H1 (cell line): Measurements from ENCODE around the gene TCF25. TPM values are rescaled to one million over a fixed set of nuclear protein-coding genes. Genes with fewer than 3 reads are reported as not detected.

Experiments
- CTCF ChIA-PET: fragments of 300-600 bp; sonication (Branson Sonifier 250); formaldehyde crosslinking; loops from one replicate; lab custom pipeline; 2021; ENCODE audit not compliant: partially characterized antibody; lab: Charles Lee
- POLR2A ChIA-PET: fragments of 300-600 bp; sonication (Branson Sonifier 250); formaldehyde crosslinking; loops from one replicate; lab custom pipeline; 2021; ENCODE audit warnings: inconsistent platforms; ENCODE audit not compliant: partially characterized antibody; lab: Charles Lee
- DNase-seq, 2 experiments: peaks; one replicate each; pipeline versions ENCODE4 v3.0.0 to v3.0.0-alpha.2; 2010 to 2022; ENCODE audit warnings: low spot score in 2 of 2, low read depth in 1 of 2, mixed read lengths in 1 of 2
- FAIRE-seq: peaks from 2 replicates; lab custom pipeline; 2011; peaks lifted over from hg19 to GRCh38; lab: Jason Lieb, UNC
- H2AFZ ChIP-seq: 2 replicates; pipeline ENCODE4 v1.8.1; 2012; ENCODE audit warnings: low read length, inconsistent platforms
- H2AK5ac ChIP-seq: 2 replicates; pipeline ENCODE4 v1.6.1; 2013; ENCODE audit warnings: low read depth, low read length
- H2BK120ac ChIP-seq: replicated peaks from 2 replicates; pipeline ENCODE3; 2013; ENCODE audit warnings: low read depth, low read length, inconsistent platforms
- H2BK12ac ChIP-seq: 2 replicates; pipeline ENCODE4 v1.6.1; 2013; ENCODE audit warnings: low read depth, low read length
- H2BK15ac ChIP-seq: 2 replicates; pipeline ENCODE4 v1.6.1; 2013; ENCODE audit warnings: low read length
- H2BK20ac ChIP-seq: 2 replicates; pipeline ENCODE4 v1.6.1; 2013; ENCODE audit warnings: low read length
- H2BK5ac ChIP-seq: 2 replicates; pipeline ENCODE4 v1.6.1; 2013; ENCODE audit warnings: low read depth, low read length
- H3K14ac ChIP-seq: 2 replicates; pipeline ENCODE4 v1.6.1; 2013; ENCODE audit warnings: inconsistent platforms; ENCODE audit not compliant: insufficient read length
- H3K18ac ChIP-seq: 2 replicates; pipeline ENCODE4 v1.6.1; 2013; ENCODE audit warnings: low read length; ENCODE audit errors: extremely low read depth
- H3K23ac ChIP-seq: 2 replicates; pipeline ENCODE4 v1.6.1; 2013; ENCODE audit warnings: inconsistent platforms; ENCODE audit not compliant: insufficient read length
- H3K23me2 ChIP-seq: 2 replicates; pipeline ENCODE4 v1.6.1; 2013; ENCODE audit warnings: low read depth, low read length
- H3K27ac ChIP-seq: 2 replicates; pipeline ENCODE4 v1.6.1; 2011; ENCODE audit warnings: low read depth, low read length, inconsistent platforms
- H3K27me3 ChIP-seq, 4 experiments: replicated peaks in 1 of 4; 1 replicate in 1 of 4; 2 replicates in 3 of 4; pipeline versions ENCODE4 v1.6.1 to v1.8.1; 2011 to 2013; ENCODE audit warnings: low read length in 3 of 4, mild to moderate bottlenecking in 3 of 4, inconsistent platforms in 2 of 4, mixed read lengths in 2 of 4, moderate library complexity in 1 of 4; ENCODE audit not compliant: control insufficient read depth in 3 of 4, insufficient read depth in 3 of 4; ENCODE audit errors: extremely low read depth in 1 of 4
- H3K36me3 ChIP-seq, 4 experiments: 2 replicates each; pipeline versions ENCODE4 v1.6.1 to v1.8.1; 2011 to 2013; ENCODE audit warnings: mild to moderate bottlenecking in 4 of 4, low read length in 3 of 4, moderate library complexity in 2 of 4, control low read depth in 1 of 4, inconsistent platforms in 1 of 4; ENCODE audit not compliant: insufficient read depth in 4 of 4, control insufficient read depth in 2 of 4
- H3K4ac ChIP-seq: replicated peaks from 2 replicates; pipeline ENCODE3; 2013; ENCODE audit warnings: low read length, low read depth, mixed read lengths, inconsistent platforms; ENCODE audit not compliant: insufficient read length
- H3K4me1 ChIP-seq, 4 experiments: replicated peaks in 1 of 4; 1 replicate in 1 of 4; 2 replicates in 3 of 4; pipeline versions ENCODE4 v1.6.1 to v1.8.1; 2011 to 2013; ENCODE audit warnings: low read length in 3 of 4, inconsistent platforms in 2 of 4, mixed read lengths in 1 of 4; ENCODE audit not compliant: insufficient read depth in 4 of 4, control insufficient read depth in 3 of 4
- H3K4me2 ChIP-seq, 2 experiments: 2 replicates each; pipeline versions ENCODE4 v1.6.1 to v1.8.1; 2011 to 2013; ENCODE audit warnings: low read depth in 2 of 2, low read length in 2 of 2, control low read depth in 1 of 2, inconsistent platforms in 1 of 2, mild to moderate bottlenecking in 1 of 2; ENCODE audit not compliant: insufficient read depth in 1 of 2
- H3K4me3 ChIP-seq, 4 experiments: fragments of 200-600, 300-600 bp in 1 of 4; sonication (generic), shearing (Covaris generic), sonication (Bioruptor Twin) in 1 of 4; 2 replicates each; pipeline versions ENCODE4 v1.5.1 to v1.8.1; 2011 to 2016; ENCODE audit warnings: low read length in 4 of 4, low read depth in 3 of 4, control low read depth in 2 of 4, inconsistent platforms in 2 of 4, mild to moderate bottlenecking in 2 of 4, mixed read lengths in 1 of 4, moderate library complexity in 1 of 4; ENCODE audit not compliant: insufficient read depth in 2 of 4; ENCODE audit errors: extremely low read depth in 1 of 4
- H3K56ac ChIP-seq: replicated peaks from 2 replicates; pipeline ENCODE3; 2013; ENCODE audit warnings: low read depth, mild to moderate bottlenecking, mixed read lengths, low read length, inconsistent platforms; ENCODE audit not compliant: insufficient read length
- H3K79me1 ChIP-seq: 2 replicates; pipeline ENCODE4 v1.6.1; 2013; ENCODE audit warnings: low read depth, low read length, control low read depth
- H3K79me2 ChIP-seq, 2 experiments: 2 replicates each; pipeline versions ENCODE4 v1.6.1 to v1.8.1; 2012 to 2013; ENCODE audit warnings: low read length in 2 of 2, mild to moderate bottlenecking in 2 of 2, inconsistent platforms in 1 of 2; ENCODE audit not compliant: insufficient read depth in 2 of 2, control insufficient read depth in 1 of 2
- H3K9ac ChIP-seq, 4 experiments: replicated peaks in 1 of 4; 1 replicate in 1 of 4; 2 replicates in 3 of 4; pipeline versions ENCODE4 v1.6.1 to v1.8.1; 2011 to 2013; ENCODE audit warnings: low read depth in 3 of 4, low read length in 3 of 4, control low read depth in 2 of 4, mild to moderate bottlenecking in 2 of 4, moderate library complexity in 2 of 4, inconsistent platforms in 1 of 4; ENCODE audit errors: extremely low read depth in 1 of 4
- H3K9me3 ChIP-seq, 2 experiments: 2 replicates each; pipeline versions ENCODE4 v1.6.1 to v1.8.1; 2012 to 2013; ENCODE audit warnings: mild to moderate bottlenecking in 2 of 2, moderate library complexity in 2 of 2, control low read depth in 1 of 2, inconsistent platforms in 1 of 2, low read depth in 1 of 2, low read length in 1 of 2, mixed read lengths in 1 of 2; ENCODE audit not compliant: insufficient read depth in 2 of 2
- H4K20me1 ChIP-seq, 2 experiments: replicated peaks in 1 of 2; 2 replicates each; pipeline versions ENCODE3 to v1.8.1; 2011 to 2013; ENCODE audit warnings: inconsistent platforms in 2 of 2, low read length in 2 of 2, mild to moderate bottlenecking in 1 of 2; ENCODE audit not compliant: insufficient read depth in 2 of 2, control insufficient read depth in 1 of 2
- H4K5ac ChIP-seq: 2 replicates; pipeline ENCODE4 v1.6.1; 2013; ENCODE audit warnings: low read length, low read depth, mixed read lengths, inconsistent platforms; ENCODE audit not compliant: insufficient read length
- H4K8ac ChIP-seq: 2 replicates; pipeline ENCODE4 v1.8.0; 2013; ENCODE audit warnings: mild to moderate bottlenecking, moderate library complexity, low read length, inconsistent platforms; ENCODE audit not compliant: insufficient read depth; ENCODE audit errors: extremely low read depth
- H4K91ac ChIP-seq: replicated peaks from 2 replicates; pipeline ENCODE3; 2013; ENCODE audit warnings: low read length, mixed read lengths, inconsistent platforms; ENCODE audit not compliant: insufficient read length
- BACH1 ChIP-seq: IDR thresholded peaks from 2 replicates; pipeline ENCODE4 v1.6.1; 2012; ENCODE audit warnings: low read length, improper control_type of control experiment
- E2F6 ChIP-seq: IDR thresholded peaks from 2 replicates; pipeline ENCODE4 v1.6.1; 2012; ENCODE audit warnings: inconsistent platforms
- HDAC2 ChIP-seq, 2 experiments: fragments of 300-600 bp in 1 of 2; sonication (generic) in 1 of 2; IDR thresholded peaks; 2 replicates each; pipeline ENCODE4 v1.6.1; 2011 to 2012; ENCODE audit warnings: low read depth in 2 of 2, low read length in 2 of 2, mild to moderate bottlenecking in 2 of 2, moderate library complexity in 2 of 2, borderline replicate concordance in 1 of 2, inconsistent platforms in 1 of 2
- KDM4A ChIP-seq: IDR thresholded peaks from one replicate; pipeline ENCODE4 v1.7.1; 2012; ENCODE audit warnings: low read depth, mild to moderate bottlenecking, moderate library complexity, low read length, inconsistent platforms; ENCODE audit not compliant: severe bottlenecking
- PHF8 ChIP-seq: fragments of 200-600 bp; sonication (generic); conservative IDR thresholded peaks from 2 replicates; pipeline ENCODE4 v1.7.1; 2012; ENCODE audit warnings: low read depth, mild to moderate bottlenecking, inconsistent platforms, low read length, moderate library complexity
- RAD21 ChIP-seq, 2 experiments: IDR thresholded peaks in 1 of 2; conservative IDR thresholded peaks in 1 of 2; 2 replicates each; pipeline ENCODE4 v1.6.1; 2011; ENCODE audit warnings: low read depth in 2 of 2, low read length in 2 of 2, improper control_type of control experiment in 1 of 2, inconsistent platforms in 1 of 2, mild to moderate bottlenecking in 1 of 2, moderate library complexity in 1 of 2
- RFX5 ChIP-seq: IDR thresholded peaks from 2 replicates; pipeline ENCODE4 v1.6.1; 2011; ENCODE audit warnings: low read depth, low read length, improper control_type of control experiment, borderline replicate concordance
- RNF2 ChIP-seq: fragments of 200-900, 300-1000 bp; sonication (generic); IDR thresholded peaks from 2 replicates; pipeline ENCODE4 v1.7.1; 2016; ENCODE audit warnings: borderline replicate concordance, low read depth, mild to moderate bottlenecking, antibody characterized with exemption, low read length; ENCODE audit not compliant: poor library complexity, severe bottlenecking; ENCODE audit errors: missing control alignments
- ZNF274 ChIP-seq: IDR thresholded peaks from 2 replicates; pipeline ENCODE4 v1.7.0; 2012; ENCODE audit warnings: low read length, borderline replicate concordance; ENCODE audit errors: extremely low read depth
- WGBS, 2 experiments: shearing (Covaris generic) in 1 of 2; methylation state at CpG; one replicate each; pipeline versions ENCODE4 v1.1.6 to v1.1.7; 2013 to 2015; ENCODE audit warnings: low lambda C conversion rate in 2 of 2, mixed read lengths in 2 of 2, inconsistent platforms in 1 of 2, low coverage in 1 of 2, missing lambda C conversion rate in 1 of 2; ENCODE audit not compliant: insufficient replicate concordance in 2 of 2, insufficient coverage in 1 of 2, insufficient read length in 1 of 2; ENCODE audit errors: extremely low coverage in 1 of 2, missing lambda C conversion rate in 1 of 2; 5-methylcytosine and 5-hydroxymethylcytosine counted together
- polyA plus RNA-seq, 7 experiments: library from polyadenylated mRNA; depleted of rRNA in 3 of 7; stranded (reverse) in 5 of 7; unstranded in 2 of 7; fragments of >200 nt in 5 of 7; fragments of 200-250 nt in 2 of 7; gene quantifications; 1 replicate in 5 of 7; 2 replicates in 1 of 7; 4 replicates in 1 of 7; pipeline versions ENCODE4 v1.2.1 to v1.2.3, GENCODE V29; 2011 to 2013; ENCODE audit warnings: missing spikeins in 2 of 7, mixed read lengths in 2 of 7
- total RNA-seq: library from RNA; stranded (reverse); fragmentation: NEBNext Ultra II Directional; extraction: Animal tissue kit (Norgen Biotek cat#: 25700); gene quantifications from 2 replicates; pipeline ENCODE4 v1.2.1, GENCODE V29; 2021

TCF25 gene
- total and polyA plus RNA-seq, 2 of the 8 experiments (the other 6 are each of a cell fraction or from before 2014, with no cell fraction given) = 78.1 to 102 TPM

DNA sequence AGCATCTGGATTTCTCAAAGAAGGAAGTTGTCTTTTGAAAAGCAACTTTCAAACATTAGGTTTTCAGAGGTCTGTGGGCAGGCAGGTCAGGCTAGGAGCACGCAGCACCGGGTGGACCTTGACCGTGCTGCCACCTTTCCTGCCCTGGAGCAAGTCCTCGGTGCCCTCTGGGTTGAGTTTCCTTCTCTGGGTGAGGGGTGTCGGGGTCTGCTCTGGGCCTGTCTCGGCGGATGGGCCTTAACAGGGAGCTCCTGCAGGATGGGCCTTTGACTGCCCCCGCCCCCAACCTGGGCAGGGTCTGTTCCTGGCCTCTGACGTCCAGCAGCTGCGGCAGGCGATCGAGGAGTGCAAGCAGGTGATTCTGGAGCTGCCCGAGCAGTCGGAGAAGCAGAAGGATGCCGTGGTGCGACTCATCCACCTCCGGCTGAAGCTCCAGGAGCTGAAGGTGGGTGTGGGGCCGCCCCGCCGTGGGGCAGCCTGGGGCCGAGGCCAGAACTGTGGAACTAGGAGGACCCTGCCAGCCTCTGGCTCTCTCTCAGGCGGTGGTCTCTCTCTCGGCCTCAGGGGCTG lies 83.9 kb downstream of the TCF25 start:
- no peak overlapping the region for H4K91ac ChIP-seq
- H4K8ac ChIP-seq = no peak overlapping the region
- TF ChIP-seq RNF2 (no peak), KDM4A (no peak), BACH1 (no peak), E2F6 (no peak), HDAC2 (IDR thresholded peaks at IDR 0.05; ENCODE audit: borderline replicate concordance in 1 of 2, low read depth in 2 of 2, low read length in 2 of 2) (no peak), ZNF274 (no peak), RFX5 (no peak), PHF8 (no peak), RAD21 (IDR thresholded peaks at IDR 0.05 in 1 of 2, conservative IDR thresholded peaks at IDR 0.05 in 1 of 2; ENCODE audit: low read depth in 2 of 2, low read length in 2 of 2) (no peak)
- H4K20me1 ChIP-seq = peaks cover 6 to 7% of the 10 kb centered on the region in 2 experiments
- no peaks in the 10 kb centered on the region for H3K79me2 ChIP-seq
- FAIRE-seq (no peak), DNase-seq (no peak)
- H2BK12ac ChIP-seq = no peak overlapping the region
- H3K4me3 ChIP-seq = no peak overlapping the region
- no peaks in the 10 kb centered on the region for H3K9me3 ChIP-seq
- H2BK5ac ChIP-seq = no peak overlapping the region
- H2AFZ ChIP-seq = no peak overlapping the region
- WGBS, 2 experiments = 92% methylated on average over 18 of the region's 23 CpGs; no CpG with 5 or more reads in 1 of the 2 experiments
- H3K4ac ChIP-seq = no peak overlapping the region
- H3K14ac ChIP-seq = no peak overlapping the region
- no peak overlapping the region for H3K18ac ChIP-seq
- no peak overlapping the region for H3K27ac ChIP-seq
- H2BK120ac ChIP-seq = no peak overlapping the region
- ChIA-PET POLR2A (interaction anchor here (0.6 to 2.7 kb wide), 8 partner anchors 9 to 289 kb away, joined by 3 to 17 read pairs (median 3); partner anchors contain the start of gene TUBB3), CTCF (interaction anchor here (0.8 to 2.0 kb wide), 3 partner anchors 8 to 12 kb away, joined by 3 to 12 read pairs (median 4); partner anchors contain the start of gene DEF8)
- H3K23me2 ChIP-seq = no peaks in the 10 kb centered on the region
- peaks cover 0 to 5% (median 3%) of the 10 kb centered on the region in 4 experiments; a peak in 4 of 8 replicates for H3K36me3 ChIP-seq
- no peak overlapping the region for H3K56ac ChIP-seq
- H3K79me1 ChIP-seq = no peaks in the 10 kb centered on the region
- no peak overlapping the region for H2BK15ac ChIP-seq
- H3K27me3 ChIP-seq = no peaks in the 10 kb centered on the region
- no peak overlapping the region for H2AK5ac ChIP-seq
- no peak overlapping the region for H2BK20ac ChIP-seq
- no peak overlapping the region for H3K9ac ChIP-seq
- no peak overlapping the region for H3K4me2 ChIP-seq
- H3K23ac ChIP-seq = no peak overlapping the region
- H3K4me1 ChIP-seq = peaks cover 0 to 3% (median 0%) of the 10 kb centered on the region in 4 experiments; a peak in 4 of 7 replicates
- H4K5ac ChIP-seq = no peak overlapping the region
